COLO668 (cell line): ENCODE measurements around the gene FAM237B.
"Not testable (repeated sequence)": the region's sequence is repeated elsewhere in the genome, so short reads cannot be mapped to it uniquely, and the experiment has no call there.

Experiments
- DNase-seq: peaks from one replicate; lab custom pipeline; 2025; ENCODE audit not compliant: unreplicated experiment; lab: John Stamatoyannopoulos, UW

The FAM237B gene

GRCh38 chr7:90320801-90321494 is at the start of gene FAM237B:
TSS of gene FAM237B (minus strand) at chr7:90321304. CDS start at chr7:90319748, 1,556 bp downstream.
- DNase-seq, result peak; percentile 16

- DNase-seq, result no peak
Observed at GRCh38 chr7:90351987-90352386, 30.9 kb upstream of the FAM237B start.

GRCh38 chr7:90350032-90350431 is 28.9 kb upstream of the FAM237B start:
- DNase-seq, result not testable (repeated sequence)

GRCh38 chr7:90349305-90349704 is 28.2 kb upstream of the FAM237B start:
- DNase-seq, result no peak

- no peak for DNase-seq
Observed at GRCh38 chr7:90347759-90348158, 26.7 kb upstream of the FAM237B start.

GRCh38 chr7:90346336-90347125 is 25.4 kb upstream of the FAM237B start, which contains the start of gene GTPBP10:
TSS of gene GTPBP10 (plus strand) at chr7:90346716. CDS start at chr7:90346742, 26 bp downstream.
- DNase-seq, result peak; percentile 95

- DNase-seq, result no peak
Observed at GRCh38 chr7:90345595-90346335, 24.7 kb upstream of the FAM237B start.

- no peak for DNase-seq
Observed at GRCh38 chr7:90345016-90345415, 23.9 kb upstream of the FAM237B start.

- DNase-seq, result no peak
Observed at GRCh38 chr7:90337106-90337505, 16.0 kb upstream of the FAM237B start.

GRCh38 chr7:90334926-90335325 is 13.8 kb upstream of the FAM237B start:
- DNase-seq, result not testable (repeated sequence)

- DNase-seq, result no peak
Observed at GRCh38 chr7:90334193-90334843, 13.2 kb upstream of the FAM237B start.

GRCh38 chr7:90326500-90326899 is 5.4 kb upstream of the FAM237B start:
- DNase-seq, result no peak

GRCh38 chr7:90322837-90323236 is 1.7 kb upstream of the FAM237B start:
- no peak for DNase-seq

- no peak for DNase-seq
Observed at GRCh38 chr7:90320418-90320800, 695 bp downstream of the FAM237B start.

GRCh38 chr7:90320014-90320413 is 1.1 kb downstream of the FAM237B start:
- no peak for DNase-seq

GRCh38 chr7:90313907-90314306 is 7.2 kb downstream of the FAM237B start:
- no peak for DNase-seq

GRCh38 chr7:90312745-90313144 is 8.4 kb downstream of the FAM237B start:
- no peak for DNase-seq

GRCh38 chr7:90311175-90311574 is 9.9 kb downstream of the FAM237B start:
- DNase-seq, result no peak

- DNase-seq, result no peak
Observed at GRCh38 chr7:90309872-90310271, 11.2 kb downstream of the FAM237B start.

- no peak for DNase-seq
Observed at GRCh38 chr7:90303241-90303640, 17.9 kb downstream of the FAM237B start.
